OCI-LY3 (cell line): ENCODE measurements around the gene TMEM132C.

Source experiments
- CTCF ChIP-seq: fragments of 200-600, 300-600 bp; sonication (generic); IDR thresholded peaks from 2 replicates; pipeline ENCODE4 v1.5.1; 2014; ENCODE audit warnings: antibody characterized with exemption, low read length, low read depth
- EZH2phosphoT487 ChIP-seq: fragments of 200-600 bp; shearing (Covaris generic); IDR thresholded peaks from 2 replicates; pipeline ENCODE4 v1.6.1; 2018; ENCODE audit warnings: antibody characterized with exemption, mixed run types, low read depth

GRCh38 chr12:128551266-128551665, 284.3 kb downstream of the TMEM132C start:
- TF ChIP-seq CTCF (no peak), EZH2phosphoT487 (no peak)
